Left ventricle myocardium inferior (tissue), 1 donor: ENCODE data around the gene SPTBN1. TPM values are rescaled to one million over a fixed set of nuclear protein-coding genes. Genes with fewer than 3 reads are reported as not detected.

Experiments
- DNase-seq: peaks from one replicate; pipeline ENCODE4 v3.0.0-alpha.2; 2020
- H3K27ac ChIP-seq: fragments of 200-600 bp; replicated peaks from 2 replicates; pipeline ENCODE4 v1.8.0; 2021
- H3K27me3 ChIP-seq: fragments of 200-600 bp; 2 replicates; pipeline ENCODE4 v1.8.0; 2021; ENCODE audit warnings: low read depth
- H3K36me3 ChIP-seq: fragments of 200-600 bp; 2 replicates; pipeline ENCODE4 v1.8.0; 2021
- H3K4me1 ChIP-seq: fragments of 200-600 bp; 2 replicates; pipeline ENCODE4 v1.8.0; 2021
- H3K4me3 ChIP-seq: fragments of 200-600 bp; 2 replicates; pipeline ENCODE4 v1.8.0; 2021; ENCODE audit warnings: mild to moderate bottlenecking, moderate library complexity
- H3K9me3 ChIP-seq: fragments of 200-600 bp; replicated peaks from 2 replicates; pipeline ENCODE4 v1.8.0; 2021
- intact Hi-C: fragments of 100-400 bp; cut with micrococcal nuclease; formaldehyde crosslinking; loops from one replicate; pipeline ENCODE4 v1.11.0; 2022
- total RNA-seq: library from RNA; stranded (reverse); fragmentation: NEBNext Ultra II Directional; extraction: Animal tissue kit (Norgen Biotek cat#: 25700); gene quantifications from one replicate; pipeline ENCODE4 v1.2.1, GENCODE V29; 2021
- TF ChIP-seq, protein P1 (sequence below): fragments of 200-600 bp; IDR thresholded peaks from 2 replicates; pipeline ENCODE4 v1.8.0; 2021; ENCODE audit warnings: antibody characterized with exemption, mild to moderate bottlenecking, borderline replicate concordance
- donor health status: DM: no; HTN: yes; CAD: no; lungs with severe emphysema.

SPTBN1 gene
- total RNA-seq, 1 donor from 2014 or later: 484 TPM

GRCh38 chr2:54565551-54565950 is 109.4 kb downstream of the SPTBN1 start:
- H3K27ac ChIP-seq: no peak overlapping the region
- TF ChIP-seq, protein P1, sequence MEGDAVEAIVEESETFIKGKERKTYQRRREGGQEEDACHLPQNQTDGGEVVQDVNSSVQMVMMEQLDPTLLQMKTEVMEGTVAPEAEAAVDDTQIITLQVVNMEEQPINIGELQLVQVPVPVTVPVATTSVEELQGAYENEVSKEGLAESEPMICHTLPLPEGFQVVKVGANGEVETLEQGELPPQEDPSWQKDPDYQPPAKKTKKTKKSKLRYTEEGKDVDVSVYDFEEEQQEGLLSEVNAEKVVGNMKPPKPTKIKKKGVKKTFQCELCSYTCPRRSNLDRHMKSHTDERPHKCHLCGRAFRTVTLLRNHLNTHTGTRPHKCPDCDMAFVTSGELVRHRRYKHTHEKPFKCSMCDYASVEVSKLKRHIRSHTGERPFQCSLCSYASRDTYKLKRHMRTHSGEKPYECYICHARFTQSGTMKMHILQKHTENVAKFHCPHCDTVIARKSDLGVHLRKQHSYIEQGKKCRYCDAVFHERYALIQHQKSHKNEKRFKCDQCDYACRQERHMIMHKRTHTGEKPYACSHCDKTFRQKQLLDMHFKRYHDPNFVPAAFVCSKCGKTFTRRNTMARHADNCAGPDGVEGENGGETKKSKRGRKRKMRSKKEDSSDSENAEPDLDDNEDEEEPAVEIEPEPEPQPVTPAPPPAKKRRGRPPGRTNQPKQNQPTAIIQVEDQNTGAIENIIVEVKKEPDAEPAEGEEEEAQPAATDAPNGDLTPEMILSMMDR: no peak
- no peak for DNase-seq
- H3K36me3 ChIP-seq: no peaks in the 10 kb centered on the region
- H3K9me3 ChIP-seq: no peaks in the 10 kb centered on the region
- H3K27me3 ChIP-seq: no peaks in the 10 kb centered on the region
- peaks cover 97% of the 10 kb centered on the region for H3K4me1 ChIP-seq
- intact Hi-C loops: no loop called here
- H3K4me3 ChIP-seq: no peak overlapping the region

DNA sequence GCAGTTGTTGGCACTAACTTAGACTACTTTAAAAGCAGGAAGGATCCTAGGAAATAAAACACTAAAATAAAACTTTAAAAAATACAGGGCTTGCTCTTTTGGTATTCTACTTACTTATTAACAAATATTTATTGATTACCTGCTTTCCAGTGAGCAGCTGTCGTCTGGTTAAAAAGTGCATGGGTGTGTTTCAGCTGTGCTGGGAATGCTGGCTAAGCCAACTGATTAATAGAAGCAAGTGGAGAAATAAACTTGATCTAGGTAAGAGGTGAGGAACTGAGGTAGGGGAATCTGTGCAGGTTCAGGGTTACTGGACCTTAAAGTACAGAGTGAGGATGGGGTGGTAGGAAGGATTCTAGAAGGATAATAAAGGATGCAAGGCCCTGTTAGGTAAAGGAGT is 110.8 kb downstream of the SPTBN1 start:
- Histone ChIP-seq H3K27ac (peak overlapping the region; percentile 4), H3K9me3 (no peaks in the 10 kb centered on the region), H3K36me3 (no peaks in the 10 kb centered on the region), H3K4me3 (no peak overlapping the region), H3K27me3 (no peaks in the 10 kb centered on the region), H3K4me1 (peaks cover 97% of the 10 kb centered on the region)
- intact Hi-C loops: no loop called here
- TF ChIP-seq, protein P1: no peak
- DNase-seq: no peak

DNA sequence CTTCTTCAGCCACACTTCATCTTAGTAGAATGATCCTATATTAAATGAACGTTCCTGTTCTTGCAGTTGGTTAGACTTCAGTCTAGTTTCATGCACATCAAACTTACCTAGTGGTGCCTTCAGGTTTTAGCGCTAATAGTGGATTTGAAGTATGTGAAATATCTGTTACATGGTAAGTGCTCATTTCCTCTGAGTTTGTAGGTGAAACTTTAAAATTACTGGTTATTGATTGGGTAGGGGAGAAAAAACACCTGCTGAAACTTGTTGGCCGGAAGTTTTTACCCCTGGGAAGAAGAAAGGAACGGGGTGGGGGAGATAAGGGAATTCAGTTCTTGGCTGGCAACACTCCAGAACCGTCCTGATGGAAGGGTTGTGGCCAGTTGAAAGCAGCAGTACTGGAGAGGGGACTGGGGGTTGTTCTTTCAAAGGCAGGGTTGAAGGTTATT is 112.8 kb downstream of the SPTBN1 start:
- Histone ChIP-seq H3K4me1 (peaks cover 98% of the 10 kb centered on the region), H3K4me3 (no peak overlapping the region), H3K27ac (peak overlapping the region; percentile 75), H3K9me3 (no peaks in the 10 kb centered on the region), H3K36me3 (no peaks in the 10 kb centered on the region), H3K27me3 (no peaks in the 10 kb centered on the region)
- no peak for DNase-seq
- TF ChIP-seq, protein P1: no peak
- intact Hi-C loops: no loop called here

- Histone ChIP-seq H3K9me3 (no peaks in the 10 kb centered on the region), H3K27ac (peak overlapping the region; percentile 75), H3K27me3 (no peaks in the 10 kb centered on the region), H3K4me1 (peaks cover 98% of the 10 kb centered on the region), H3K36me3 (no peaks in the 10 kb centered on the region), H3K4me3 (peak overlapping the region; percentile 8)
- intact Hi-C loops: no loop called here
- TF ChIP-seq, protein P1: no peak
- DNase-seq: no peak
These were observed 113.7 kb downstream of the SPTBN1 start for GRCh38 chr2:54569745-54570301.

DNA sequence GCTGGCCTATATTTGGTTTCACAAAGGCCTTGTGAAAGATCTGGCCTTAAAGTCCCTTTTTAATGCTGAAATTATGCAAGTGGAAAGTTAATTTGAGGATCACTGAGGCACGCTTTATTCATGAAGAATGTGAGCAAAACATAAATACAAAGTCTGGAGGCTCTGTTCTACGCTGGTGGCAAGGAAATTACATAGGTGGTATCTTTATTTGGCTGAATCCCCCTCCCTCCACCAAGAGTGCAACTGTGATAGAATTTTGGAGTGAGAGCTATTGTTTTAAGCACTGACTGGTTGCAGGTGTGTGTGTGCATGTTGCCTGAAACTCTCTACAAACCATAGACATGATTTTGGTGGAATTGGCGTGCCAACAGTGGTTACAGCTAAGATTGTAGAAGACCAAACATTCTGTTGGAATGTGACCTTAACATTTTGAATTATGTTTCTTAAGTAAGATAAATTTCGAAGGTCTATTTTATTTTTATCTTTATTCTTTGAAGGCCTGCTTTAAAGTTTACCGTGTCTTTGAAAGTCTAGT is 114.3 kb downstream of the SPTBN1 start:
- no peaks in the 10 kb centered on the region for H3K27me3 ChIP-seq
- H3K4me1 ChIP-seq: peaks cover 98% of the 10 kb centered on the region
- H3K36me3 ChIP-seq: no peaks in the 10 kb centered on the region
- intact Hi-C loops: no loop called here
- DNase-seq: no peak
- TF ChIP-seq, protein P1: no peak
- peak overlapping the region; percentile 75 for H3K27ac ChIP-seq
- H3K9me3 ChIP-seq: no peaks in the 10 kb centered on the region
- H3K4me3 ChIP-seq: no peak overlapping the region
